ACC112 (cell line): ENCODE measurements around the gene BPIFB4.
"Not testable (repeated sequence)": the region's sequence is repeated elsewhere in the genome, so short reads cannot be mapped to it uniquely, and the experiment has no call there.

Experiments
- H2AFZ ChIP-seq: fragments of 200-600 bp; sonication (generic); one replicate; pipeline ENCODE4 v1.6.0; 2017; ENCODE audit warnings: antibody characterized with exemption, low read length; ENCODE audit not compliant: unreplicated experiment
- H3K27ac ChIP-seq: fragments of 200-600 bp; sonication (generic); 2 replicates; pipeline ENCODE4 v1.5.1; 2014; ENCODE audit warnings: low read depth, mild to moderate bottlenecking, antibody characterized with exemption, low read length, moderate library complexity
- H3K27me3 ChIP-seq: fragments of 200-600 bp; sonication (generic); 2 replicates; pipeline ENCODE4 v1.6.1; 2014; ENCODE audit warnings: mild to moderate bottlenecking, antibody characterized with exemption, low read length, moderate library complexity, mixed read lengths; ENCODE audit not compliant: insufficient read depth
- H3K36me3 ChIP-seq: fragments of 200-600 bp; sonication (generic); 2 replicates; pipeline ENCODE4 v1.6.1; 2016; ENCODE audit warnings: mild to moderate bottlenecking, antibody characterized with exemption, low read length, moderate library complexity, mixed read lengths; ENCODE audit not compliant: insufficient read depth
- H3K4me1 ChIP-seq: fragments of 200-600 bp; sonication (generic); one replicate; pipeline ENCODE4 v1.6.1; 2016; ENCODE audit warnings: low read length, mixed read lengths; ENCODE audit not compliant: insufficient read depth, unreplicated experiment, control insufficient read depth
- H3K4me3 ChIP-seq: fragments of 200-600 bp; sonication (generic); 2 replicates; pipeline ENCODE4 v1.5.1; 2014; ENCODE audit warnings: mild to moderate bottlenecking, low read depth, low read length
- H3K79me2 ChIP-seq: fragments of 200-600 bp; sonication (generic); one replicate; pipeline ENCODE4 v1.6.0; 2016; ENCODE audit warnings: low read length; ENCODE audit not compliant: control insufficient read depth, unreplicated experiment, insufficient read depth

Gene BPIFB4

GRCh38 chr20:33104336-33104735 lies 24.9 kb downstream of the BPIFB4 start:
- peaks cover 51% of the 10 kb centered on the region for H3K27me3 ChIP-seq
- H3K4me1 ChIP-seq: no peaks in the 10 kb centered on the region
- H3K27ac ChIP-seq: no peak overlapping the region
- H3K36me3 ChIP-seq: no peaks in the 10 kb centered on the region
- no peak overlapping the region for H3K4me3 ChIP-seq
- no peak overlapping the region for H2AFZ ChIP-seq
- no peaks in the 10 kb centered on the region for H3K79me2 ChIP-seq

GRCh38 chr20:33105316-33105924 lies 26.0 kb downstream of the BPIFB4 start:
- Histone ChIP-seq H3K27ac (no peak overlapping the region), H3K27me3 (peaks cover 41% of the 10 kb centered on the region), H3K36me3 (no peaks in the 10 kb centered on the region), H3K4me3 (no peak overlapping the region), H3K4me1 (no peaks in the 10 kb centered on the region), H3K79me2 (no peaks in the 10 kb centered on the region), H2AFZ (no peak overlapping the region)

- H3K4me3 ChIP-seq, H3K4me1 ChIP-seq, H3K79me2 ChIP-seq, H3K27ac ChIP-seq, H2AFZ ChIP-seq, H3K36me3 ChIP-seq: not testable (repeated sequence)
- H3K27me3 ChIP-seq: peaks cover 34% of the 10 kb centered on the region
Observed at GRCh38 chr20:33106058-33106620, 26.7 kb downstream of the BPIFB4 start.

- no peak overlapping the region for H3K27ac ChIP-seq
- H3K79me2 ChIP-seq: no peaks in the 10 kb centered on the region
- no peak overlapping the region for H3K4me3 ChIP-seq
- peaks cover 45% of the 10 kb centered on the region for H3K27me3 ChIP-seq
- H3K4me1 ChIP-seq: no peaks in the 10 kb centered on the region
- no peaks in the 10 kb centered on the region for H3K36me3 ChIP-seq
- H2AFZ ChIP-seq: no peak overlapping the region
Observed at GRCh38 chr20:33108661-33109060, 29.2 kb downstream of the BPIFB4 start.

GRCh38 chr20:33110147-33110825 lies 30.8 kb downstream of the BPIFB4 start:
- H3K27ac ChIP-seq: no peak overlapping the region
- H2AFZ ChIP-seq: no peak overlapping the region
- no peaks in the 10 kb centered on the region for H3K36me3 ChIP-seq
- no peaks in the 10 kb centered on the region for H3K79me2 ChIP-seq
- H3K4me3 ChIP-seq: no peak overlapping the region
- H3K27me3 ChIP-seq: peaks cover 36% of the 10 kb centered on the region
- no peaks in the 10 kb centered on the region for H3K4me1 ChIP-seq

- Histone ChIP-seq H3K4me1 (no peaks in the 10 kb centered on the region), H3K79me2 (no peaks in the 10 kb centered on the region), H2AFZ (no peak overlapping the region), H3K27ac (no peak overlapping the region), H3K36me3 (no peaks in the 10 kb centered on the region), H3K27me3 (peaks cover 28% of the 10 kb centered on the region), H3K4me3 (no peak overlapping the region)
Observed at GRCh38 chr20:33111306-33111705, 31.9 kb downstream of the BPIFB4 start.

- H2AFZ ChIP-seq: no peak overlapping the region
- peaks cover 28% of the 10 kb centered on the region for H3K27me3 ChIP-seq
- H3K4me1 ChIP-seq: no peaks in the 10 kb centered on the region
- no peaks in the 10 kb centered on the region for H3K79me2 ChIP-seq
- H3K36me3 ChIP-seq: no peaks in the 10 kb centered on the region
- no peak overlapping the region for H3K27ac ChIP-seq
- H3K4me3 ChIP-seq: no peak overlapping the region
Observed at GRCh38 chr20:33112547-33113386, 33.3 kb downstream of the BPIFB4 start.

GRCh38 chr20:33113387-33113908 lies 34.0 kb downstream of the BPIFB4 start:
- peaks cover 28% of the 10 kb centered on the region for H3K27me3 ChIP-seq
- no peak overlapping the region for H3K4me3 ChIP-seq
- no peak overlapping the region for H2AFZ ChIP-seq
- H3K27ac ChIP-seq: no peak overlapping the region
- H3K4me1 ChIP-seq: no peaks in the 10 kb centered on the region
- H3K79me2 ChIP-seq: no peaks in the 10 kb centered on the region
- H3K36me3 ChIP-seq: no peaks in the 10 kb centered on the region

- not testable (repeated sequence) for H2AFZ ChIP-seq, H3K79me2 ChIP-seq, H3K27ac ChIP-seq, H3K4me1 ChIP-seq, H3K4me3 ChIP-seq, H3K36me3 ChIP-seq
- peaks cover 28% of the 10 kb centered on the region for H3K27me3 ChIP-seq
Observed at GRCh38 chr20:33115501-33115900, 36.1 kb downstream of the BPIFB4 start.
